ENCODE data around the gene RBBP8. TPM values are rescaled to one million over a fixed set of nuclear protein-coding genes. Genes with fewer than 3 reads are reported as not detected.

Gene RBBP8
- total RNA-seq, 1 experiment from 2014 or later = 62.4 TPM

- Mint-ChIP-seq H3K9me3 (ENCODE audit: low read depth, unreplicated experiment) (no peaks in the 10 kb centered on the region), H3K27me3 (ENCODE audit: unreplicated experiment) (no peaks in the 10 kb centered on the region), H3K27ac (ENCODE audit: unreplicated experiment) (peak overlapping the region; percentile 89), H3K4me3 (ENCODE audit: low read depth, unreplicated experiment) (peak overlapping the region; percentile 45), H3K36me3 (ENCODE audit: insufficient read depth, unreplicated experiment) (peaks cover 15% of the 10 kb centered on the region), H3K4me1 (ENCODE audit: low read depth, unreplicated experiment) (peaks cover 60% of the 10 kb centered on the region)
- DNase-seq = peak; percentile 30
- TF ChIP-seq CTCF (IDR thresholded peaks at IDR 0.05; ENCODE audit: unreplicated experiment) = no peak
- intact Hi-C loops (cut with micrococcal nuclease; ENCODE audit: unreplicated experiment) = loop anchor here (5.0 kb wide), 2 partner anchors 46 to 66 kb away; partner anchors contain the start of gene RBBP8
- TSS peak; percentile 94 for BruUV-seq (replicated peaks)
- CTCF ChIA-PET = interaction anchor here (0.7 to 2.5 kb wide), 10 partner anchors 13 to 179 kb away, joined by 3 to 17 read pairs (median 4); partner anchors contain the start of gene RBBP8
Observed at GRCh38 chr18:22977847-22978701, 44.9 kb downstream of the RBBP8 start.

GRCh38 chr18:22980394-22980793 lies 47.3 kb downstream of the RBBP8 start:
- no TSS peak for BruUV-seq (replicated peaks)
- Mint-ChIP-seq H3K27ac (ENCODE audit: unreplicated experiment) (no peak overlapping the region), H3K4me1 (ENCODE audit: low read depth, unreplicated experiment) (peaks cover 40% of the 10 kb centered on the region), H3K9me3 (ENCODE audit: low read depth, unreplicated experiment) (no peaks in the 10 kb centered on the region), H3K36me3 (ENCODE audit: insufficient read depth, unreplicated experiment) (peaks cover 18% of the 10 kb centered on the region), H3K27me3 (ENCODE audit: unreplicated experiment) (no peaks in the 10 kb centered on the region), H3K4me3 (ENCODE audit: low read depth, unreplicated experiment) (no peak overlapping the region)
- CTCF ChIA-PET = no interaction called here
- intact Hi-C loops (cut with micrococcal nuclease; ENCODE audit: unreplicated experiment) = loop anchor here (5.0 kb wide), 1 partner anchor 183 kb away; no protein-coding TSS in a partner anchor
- DNase-seq = no peak
- TF ChIP-seq CTCF (IDR thresholded peaks at IDR 0.05; ENCODE audit: unreplicated experiment) = no peak

DNA sequence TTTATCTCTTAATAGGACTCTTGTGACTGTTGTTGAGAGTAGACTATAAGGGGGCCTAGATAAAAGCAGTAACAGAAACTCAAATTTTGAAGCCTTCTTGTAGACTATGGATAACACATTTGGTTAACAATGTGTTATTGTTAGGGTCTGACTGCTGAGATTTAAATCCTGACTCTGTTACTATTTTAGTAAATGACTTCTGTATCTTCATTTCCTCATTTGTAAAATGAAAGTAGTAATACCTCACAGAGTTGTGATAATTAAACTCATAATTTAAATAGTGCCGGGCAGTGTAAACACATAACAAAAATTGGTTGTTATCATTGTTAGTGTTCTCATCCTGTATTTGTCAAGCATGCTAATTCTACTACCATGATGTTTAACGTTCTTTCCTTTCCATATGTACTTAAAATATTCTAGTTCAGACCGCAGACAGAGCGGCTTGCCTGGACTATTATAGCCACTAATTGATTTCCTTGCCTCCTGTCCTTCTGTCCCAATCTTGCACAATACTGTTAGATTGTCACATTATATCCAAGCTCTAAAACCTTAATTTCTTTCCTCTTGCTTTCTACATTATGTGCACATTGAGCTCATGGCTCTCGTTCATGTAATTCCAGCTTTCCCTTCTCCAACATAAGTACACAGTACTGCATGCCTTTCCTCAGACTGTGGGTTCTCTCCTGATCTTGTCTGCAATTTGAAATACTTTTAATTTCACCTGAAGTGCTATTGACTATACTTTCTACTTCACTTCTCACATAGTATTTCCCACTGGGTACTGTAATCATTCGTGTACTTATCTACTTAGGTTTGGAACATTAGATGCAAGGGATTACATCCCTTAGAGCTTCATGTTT lies 48.4 kb downstream of the RBBP8 start:
- DNase-seq = no peak
- no peak for TF ChIP-seq CTCF (IDR thresholded peaks at IDR 0.05; ENCODE audit: unreplicated experiment)
- Mint-ChIP-seq H3K4me1 (ENCODE audit: low read depth, unreplicated experiment) (peaks cover 35% of the 10 kb centered on the region), H3K36me3 (ENCODE audit: insufficient read depth, unreplicated experiment) (peaks cover 22% of the 10 kb centered on the region), H3K4me3 (ENCODE audit: low read depth, unreplicated experiment) (no peak overlapping the region), H3K27me3 (ENCODE audit: unreplicated experiment) (no peaks in the 10 kb centered on the region), H3K9me3 (ENCODE audit: low read depth, unreplicated experiment) (no peaks in the 10 kb centered on the region), H3K27ac (ENCODE audit: unreplicated experiment) (peak overlapping the region; percentile 8)
- no TSS peak for BruUV-seq (replicated peaks)
- CTCF ChIA-PET = interaction anchor here (1.2 to 1.6 kb wide), 2 partner anchors 133 to 166 kb away, joined by 3 to 5 read pairs; no protein-coding TSS in a partner anchor
- intact Hi-C loops (cut with micrococcal nuclease; ENCODE audit: unreplicated experiment) = loop anchor here (5.0 kb wide), 1 partner anchor 184 kb away; no protein-coding TSS in a partner anchor

DNA sequence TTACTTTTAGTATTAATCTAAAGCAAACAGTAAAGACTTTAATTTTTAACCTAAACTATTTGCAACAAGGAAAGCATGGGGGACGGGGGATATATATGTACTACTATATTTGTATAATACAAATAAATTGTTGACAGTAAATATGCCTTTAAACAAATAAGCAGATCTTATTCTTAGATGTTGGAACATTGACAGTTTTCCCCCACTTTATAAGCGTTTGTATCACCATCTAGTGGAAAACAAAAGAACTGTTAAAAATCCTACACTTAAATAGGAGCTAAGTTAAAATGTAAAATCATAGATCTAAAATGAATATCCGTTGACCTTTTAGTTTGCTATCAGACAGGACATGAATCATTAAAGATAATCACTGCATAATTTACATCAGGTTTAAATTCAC lies 50.0 kb downstream of the RBBP8 start:
- peaks cover 25% of the 10 kb centered on the region for H3K4me1 Mint-ChIP-seq (ENCODE audit: low read depth, unreplicated experiment)
- no peak for DNase-seq
- H3K27me3 Mint-ChIP-seq (ENCODE audit: unreplicated experiment) = no peaks in the 10 kb centered on the region
- intact Hi-C loops (cut with micrococcal nuclease; ENCODE audit: unreplicated experiment) = loop anchor here (1.0 to 5.0 kb wide), 3 partner anchors 137 to 186 kb away; no protein-coding TSS in a partner anchor
- no peaks in the 10 kb centered on the region for H3K9me3 Mint-ChIP-seq (ENCODE audit: low read depth, unreplicated experiment)
- no TSS peak for BruUV-seq (replicated peaks)
- CTCF ChIA-PET = interaction anchor here (0.5 to 2.1 kb wide), 7 partner anchors 50 to 1754 kb away, joined by 3 to 21 read pairs (median 4); partner anchors contain the start of gene RBBP8
- H3K4me3 Mint-ChIP-seq (ENCODE audit: low read depth, unreplicated experiment) = no peak overlapping the region
- peak; percentile 34 for TF ChIP-seq CTCF (IDR thresholded peaks at IDR 0.05; ENCODE audit: unreplicated experiment)
- peaks cover 16% of the 10 kb centered on the region for H3K36me3 Mint-ChIP-seq (ENCODE audit: insufficient read depth, unreplicated experiment)
- no peak overlapping the region for H3K27ac Mint-ChIP-seq (ENCODE audit: unreplicated experiment)
